Eye (tissue), 1 donor: ENCODE results near the gene RHNO1.

Experiments used
- DNase-seq: peaks from one replicate; pipeline ENCODE4 v3.0.0-alpha.2; 2015

Gene RHNO1

GRCh38 chr12:2912216-2912575 lies 35.2 kb downstream of the RHNO1 start:
- no peak for DNase-seq

- no peak for DNase-seq
Observed at GRCh38 chr12:2919249-2919648, 42.2 kb downstream of the RHNO1 start.

- DNase-seq: no peak
Observed at GRCh38 chr12:2922329-2922728, 45.3 kb downstream of the RHNO1 start.

- DNase-seq: no peak
Observed at GRCh38 chr12:2923057-2923456, 46.0 kb downstream of the RHNO1 start.

GRCh38 chr12:2924019-2924418 lies 47.0 kb downstream of the RHNO1 start:
- DNase-seq: no peak

GRCh38 chr12:2925322-2925995 lies 48.4 kb downstream of the RHNO1 start:
- no peak for DNase-seq

- DNase-seq: no peak
Observed at GRCh38 chr12:2930865-2931264, 53.8 kb downstream of the RHNO1 start.

- no peak for DNase-seq
Observed at GRCh38 chr12:2933586-2933985, 56.6 kb downstream of the RHNO1 start.

- no peak for DNase-seq
Observed at GRCh38 chr12:2934371-2934770, 57.3 kb downstream of the RHNO1 start.

GRCh38 chr12:2936301-2936700 lies 59.3 kb downstream of the RHNO1 start:
- DNase-seq: no peak

- DNase-seq: no peak
Observed at GRCh38 chr12:2937500-2937899, 60.5 kb downstream of the RHNO1 start.
